GM19193 (cell line): ENCODE data around the gene EIF5.

Experiments
- POLR2A ChIP-seq: IDR thresholded peaks from 4 replicates; pipeline ENCODE4 v1.6.1; 2011; ENCODE audit not compliant: insufficient read depth, insufficient read length; ENCODE audit errors: extremely low read depth

The EIF5 gene

DNA sequence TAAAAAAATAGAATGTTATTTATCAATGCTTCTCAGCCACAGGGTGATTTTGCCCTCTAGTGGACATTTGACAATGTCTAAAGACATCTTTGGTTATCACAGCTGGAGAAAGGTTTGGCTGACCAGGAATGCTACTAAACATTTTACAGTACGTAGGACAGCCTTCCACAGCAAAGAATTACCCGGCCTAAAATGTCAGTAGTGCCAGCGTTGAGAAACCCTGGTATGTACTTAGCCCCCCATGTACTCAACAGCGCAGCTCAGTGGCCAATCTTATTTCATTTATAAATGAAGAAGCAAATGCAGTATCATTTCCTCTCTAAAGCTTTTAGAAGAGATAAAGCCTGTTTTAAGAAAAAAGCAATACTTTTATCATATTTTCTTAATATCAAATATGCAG is 57.0 kb downstream of the EIF5 start:
- no peak for TF ChIP-seq POLR2A

GRCh38 chr14:103392106-103392505 is 58.1 kb downstream of the EIF5 start:
- no peak for TF ChIP-seq POLR2A

- no peak for TF ChIP-seq POLR2A
These were observed 58.5 kb downstream of the EIF5 start for GRCh38 chr14:103392572-103392971.

DNA sequence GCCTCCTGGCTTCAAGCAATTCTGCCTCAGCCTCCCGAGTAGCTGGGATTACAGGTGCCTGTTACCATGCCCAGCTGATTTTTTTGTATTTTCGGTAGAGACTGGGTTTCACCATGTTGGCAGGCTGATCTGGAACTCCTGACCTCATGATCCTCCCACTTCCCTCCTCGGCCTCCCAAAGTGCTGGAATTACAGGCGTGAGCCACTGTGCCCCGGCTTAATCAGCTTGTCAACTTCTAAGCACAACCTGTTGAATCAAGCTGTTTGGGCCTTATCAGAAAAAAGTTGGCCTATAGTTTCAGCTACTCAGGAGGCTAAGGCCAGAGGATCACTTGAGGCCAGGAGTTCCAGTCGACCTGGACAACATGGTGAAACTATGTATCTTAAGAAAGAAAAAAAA is 59.0 kb downstream of the EIF5 start:
- no peak for TF ChIP-seq POLR2A

DNA sequence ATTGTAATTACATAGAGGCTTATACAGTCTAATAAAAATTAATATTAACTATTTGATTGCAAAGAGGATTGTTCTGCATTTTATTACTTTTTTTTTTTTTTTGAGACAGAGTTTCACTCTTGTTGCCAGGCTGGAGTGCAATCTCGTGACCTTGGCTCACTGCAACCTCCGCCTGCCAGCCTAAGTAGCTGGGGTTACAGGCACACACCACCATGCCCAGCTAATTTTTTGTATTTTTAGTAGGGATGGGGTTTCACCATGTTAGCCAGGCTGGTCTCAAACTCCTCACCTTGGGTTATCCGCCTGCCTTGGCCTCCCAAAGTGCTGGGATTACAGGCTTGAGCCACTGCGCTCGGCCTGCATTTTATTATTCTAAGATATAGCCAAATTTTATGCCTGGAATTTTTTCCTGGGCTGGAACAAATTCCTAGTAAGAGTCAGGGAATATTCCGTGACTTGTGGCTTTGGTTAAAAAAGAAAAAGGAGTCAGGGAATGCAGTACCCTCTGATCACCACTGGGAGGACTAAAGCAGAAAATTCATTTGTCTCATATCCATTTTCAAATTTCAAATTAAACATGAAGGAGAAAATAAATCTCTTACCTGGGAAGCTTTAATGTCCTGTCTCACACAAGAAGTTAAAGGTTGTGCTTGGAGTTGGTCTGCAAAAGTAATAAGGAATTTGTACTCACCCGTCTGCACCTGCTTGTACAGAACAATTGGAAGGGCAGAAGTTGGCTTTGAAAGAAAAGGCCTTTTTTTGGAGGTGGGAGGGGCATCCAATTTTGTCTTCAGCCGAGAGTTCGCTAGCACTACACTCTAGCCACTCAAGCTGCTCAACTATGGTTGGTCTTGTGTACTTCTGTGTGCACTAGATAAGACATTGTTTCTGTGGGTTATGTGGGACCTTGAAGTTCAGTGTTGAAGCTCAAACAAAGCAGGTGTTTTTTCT is 59.9 kb downstream of the EIF5 start:
- no peak for TF ChIP-seq POLR2A
